Left ventricle myocardium inferior (tissue), 1 donor: ENCODE measurements around the gene DLK1. TPM values are rescaled to one million over a fixed set of nuclear protein-coding genes. Genes with fewer than 3 reads are reported as not detected.

ENCODE experiments used
- DNase-seq: peaks from one replicate; pipeline ENCODE4 v3.0.0-alpha.2; 2020
- H3K27ac ChIP-seq: fragments of 200-600 bp; replicated peaks from 2 replicates; pipeline ENCODE4 v1.8.0; 2021
- H3K27me3 ChIP-seq: fragments of 200-600 bp; 2 replicates; pipeline ENCODE4 v1.8.0; 2021; ENCODE audit warnings: low read depth
- H3K36me3 ChIP-seq: fragments of 200-600 bp; 2 replicates; pipeline ENCODE4 v1.8.0; 2021
- H3K4me1 ChIP-seq: fragments of 200-600 bp; 2 replicates; pipeline ENCODE4 v1.8.0; 2021
- H3K4me3 ChIP-seq: fragments of 200-600 bp; 2 replicates; pipeline ENCODE4 v1.8.0; 2021; ENCODE audit warnings: mild to moderate bottlenecking, moderate library complexity
- H3K9me3 ChIP-seq: fragments of 200-600 bp; replicated peaks from 2 replicates; pipeline ENCODE4 v1.8.0; 2021
- CTCF ChIP-seq: fragments of 200-600 bp; IDR thresholded peaks from 2 replicates; pipeline ENCODE4 v1.8.0; 2021; ENCODE audit warnings: antibody characterized with exemption, mild to moderate bottlenecking, borderline replicate concordance
- intact Hi-C: fragments of 100-400 bp; cut with micrococcal nuclease; formaldehyde crosslinking; loops from one replicate; pipeline ENCODE4 v1.11.0; 2022
- total RNA-seq: library from RNA; stranded (reverse); fragmentation: NEBNext Ultra II Directional; extraction: Animal tissue kit (Norgen Biotek cat#: 25700); gene quantifications from one replicate; pipeline ENCODE4 v1.2.1, GENCODE V29; 2021
- donor health status: DM: no; HTN: yes; CAD: no; lungs with severe emphysema.

The DLK1 gene
- total RNA-seq, 1 donor from 2014 or later = 2.8 TPM

- Histone ChIP-seq H3K27ac (no peak overlapping the region), H3K9me3 (no peaks in the 10 kb centered on the region), H3K27me3 (peaks cover 97% of the 10 kb centered on the region), H3K4me1 (peaks cover 3% of the 10 kb centered on the region), H3K36me3 (no peaks in the 10 kb centered on the region), H3K4me3 (no peak overlapping the region)
- no peak for TF ChIP-seq CTCF
- intact Hi-C loops = no loop called here
- DNase-seq = no peak
These were observed 32.7 kb upstream of the DLK1 start for GRCh38 chr14:100693877-100694578.

DNA sequence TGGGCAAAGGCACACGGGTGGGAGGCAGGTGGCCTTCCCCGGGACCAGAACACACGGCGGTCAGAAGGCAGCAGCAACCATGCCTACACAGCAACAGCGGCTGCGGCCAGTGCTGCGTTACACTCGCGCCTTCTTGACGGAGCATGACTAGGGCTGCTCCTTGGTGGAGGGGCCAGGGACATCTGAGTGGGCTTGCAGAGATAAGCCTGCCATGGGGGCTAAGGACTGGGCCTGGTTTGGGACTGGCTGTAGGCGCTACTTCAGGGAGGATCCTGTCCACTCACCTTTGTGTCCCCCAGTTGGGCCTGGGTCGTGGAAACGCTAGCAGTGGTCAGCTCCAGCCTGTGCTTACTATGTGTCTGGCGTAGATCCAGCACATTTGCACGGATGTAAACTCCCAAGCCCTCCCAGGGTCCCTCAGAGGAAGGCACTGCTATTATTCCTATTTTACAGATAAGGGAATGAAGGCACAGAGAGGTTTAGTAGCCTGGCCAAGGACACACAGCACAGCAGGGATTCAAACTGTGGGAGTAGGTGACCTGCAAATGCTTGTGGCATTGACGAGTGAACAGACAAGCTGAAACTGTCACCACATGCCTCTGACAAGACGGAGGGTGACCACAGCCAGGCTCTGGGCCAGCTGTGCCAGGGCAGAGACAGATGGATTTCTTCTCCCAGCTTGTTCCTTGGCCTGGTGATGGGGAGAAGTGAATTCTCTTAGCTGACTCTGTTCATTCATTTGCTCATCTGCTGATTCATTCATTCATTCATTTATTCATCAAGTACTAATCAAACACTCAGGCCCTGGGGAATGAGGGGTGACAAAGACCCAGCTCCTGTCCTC lies 31.9 kb upstream of the DLK1 start:
- no peak overlapping the region for H3K4me3 ChIP-seq
- H3K9me3 ChIP-seq = no peaks in the 10 kb centered on the region
- no peak overlapping the region for H3K27ac ChIP-seq
- H3K36me3 ChIP-seq = no peaks in the 10 kb centered on the region
- H3K27me3 ChIP-seq = peaks cover 100% of the 10 kb centered on the region
- peaks cover 3% of the 10 kb centered on the region for H3K4me1 ChIP-seq
- intact Hi-C loops = no loop called here
- TF ChIP-seq CTCF = no peak
- DNase-seq = no peak

DNA sequence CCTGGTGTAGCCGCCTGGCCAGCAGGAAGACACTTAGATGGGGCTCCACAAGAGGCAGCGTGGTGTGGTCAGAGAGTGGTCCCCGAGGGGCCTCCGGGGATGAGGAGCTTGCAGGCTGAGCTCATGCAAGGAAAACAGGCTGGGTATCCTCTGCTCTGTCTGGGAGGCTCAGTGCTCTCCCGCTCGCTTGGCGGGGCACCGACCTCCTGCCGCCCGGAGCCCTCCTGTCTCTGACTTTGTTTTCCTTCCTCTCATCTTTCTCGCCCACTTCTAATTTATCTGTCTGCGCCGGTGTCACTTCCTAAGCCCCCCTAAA lies 31.3 kb upstream of the DLK1 start:
- intact Hi-C loops = no loop called here
- no peak overlapping the region for H3K27ac ChIP-seq
- TF ChIP-seq CTCF = no peak

GRCh38 chr14:100696008-100696407 lies 30.7 kb upstream of the DLK1 start:
- H3K4me1 ChIP-seq = peaks cover 3% of the 10 kb centered on the region
- DNase-seq = no peak
- no peak for TF ChIP-seq CTCF
- H3K27ac ChIP-seq = no peak overlapping the region
- H3K9me3 ChIP-seq = no peaks in the 10 kb centered on the region
- peaks cover 100% of the 10 kb centered on the region for H3K27me3 ChIP-seq
- H3K36me3 ChIP-seq = no peaks in the 10 kb centered on the region
- intact Hi-C loops = no loop called here
- H3K4me3 ChIP-seq = no peak overlapping the region

More for the DNA sequence above, 31.3 kb upstream of the DLK1 start:
- no peaks in the 10 kb centered on the region for H3K9me3 ChIP-seq
- H3K4me1 ChIP-seq = peaks cover 3% of the 10 kb centered on the region
- no peak overlapping the region for H3K4me3 ChIP-seq
- H3K27me3 ChIP-seq = peaks cover 100% of the 10 kb centered on the region
- H3K36me3 ChIP-seq = no peaks in the 10 kb centered on the region
- DNase-seq = no peak

- H3K9me3 ChIP-seq = no peaks in the 10 kb centered on the region
- H3K4me1 ChIP-seq = peaks cover 3% of the 10 kb centered on the region
- no peak overlapping the region for H3K4me3 ChIP-seq
- peaks cover 100% of the 10 kb centered on the region for H3K27me3 ChIP-seq
- no peak for TF ChIP-seq CTCF
- H3K27ac ChIP-seq = no peak overlapping the region
- intact Hi-C loops = no loop called here
- peak; percentile 53 for DNase-seq
- H3K36me3 ChIP-seq = no peaks in the 10 kb centered on the region
These were observed 30.1 kb upstream of the DLK1 start for GRCh38 chr14:100696590-100696989.
